Endodermal cell (in vitro differentiated cells): Measurements from ENCODE around the gene CCDC172. TPM values are rescaled to one million over a fixed set of nuclear protein-coding genes. Genes with fewer than 3 reads are reported as not detected.

ENCODE experiments used
- DNase-seq: peaks from one replicate; pipeline ENCODE4 v3.0.0-alpha.2; 2017
- H3K27ac ChIP-seq: 2 replicates; pipeline ENCODE4 v1.5.1; 2013; ENCODE audit warnings: mild to moderate bottlenecking, low read depth, low read length, moderate library complexity
- H3K27me3 ChIP-seq: 2 replicates; pipeline ENCODE4 v1.6.1; 2013; ENCODE audit warnings: mild to moderate bottlenecking, low read length, moderate library complexity; ENCODE audit not compliant: insufficient read depth, control insufficient read depth, poor library complexity, severe bottlenecking
- H3K36me3 ChIP-seq: 2 replicates; pipeline ENCODE4 v1.7.0; 2013; ENCODE audit warnings: mild to moderate bottlenecking, low read length, moderate library complexity; ENCODE audit not compliant: control insufficient read depth, insufficient read depth
- H3K4me1 ChIP-seq: one replicate; pipeline ENCODE4 v1.7.0; 2013; ENCODE audit warnings: low read length; ENCODE audit not compliant: control insufficient read depth, insufficient read depth
- H3K4me3 ChIP-seq: 2 replicates; pipeline ENCODE4 v1.5.1; 2013; ENCODE audit warnings: mild to moderate bottlenecking, low read length, moderate library complexity
- H3K9ac ChIP-seq: 2 replicates; pipeline ENCODE4 v1.6.1; 2013; ENCODE audit warnings: mild to moderate bottlenecking, low read length, moderate library complexity; ENCODE audit not compliant: poor library complexity, severe bottlenecking; ENCODE audit errors: extremely low read depth
- H3K9me3 ChIP-seq: 2 replicates; pipeline ENCODE4 v1.6.1; 2013; ENCODE audit warnings: mild to moderate bottlenecking, low read length, moderate library complexity; ENCODE audit not compliant: control insufficient read depth
- H3K27ac Mint-ChIP-seq: 2 replicates; pipeline ENCODE4 v1.8.0; 2020; ENCODE audit warnings: mixed read lengths
- H3K27me3 Mint-ChIP-seq: 2 replicates; pipeline ENCODE4 v1.8.0; 2021; ENCODE audit warnings: mild to moderate bottlenecking, mixed read lengths; ENCODE audit not compliant: insufficient read depth
- H3K36me3 Mint-ChIP-seq: 2 replicates; pipeline ENCODE4 v1.8.0; 2020; ENCODE audit warnings: low read depth, mixed read lengths
- H3K4me1 Mint-ChIP-seq: 2 replicates; pipeline ENCODE4 v1.8.0; 2020; ENCODE audit warnings: mixed read lengths
- H3K4me3 Mint-ChIP-seq: 2 replicates; pipeline ENCODE4 v1.8.0; 2020; ENCODE audit warnings: mild to moderate bottlenecking, moderate library complexity, mixed read lengths
- H3K9me3 Mint-ChIP-seq: 2 replicates; pipeline ENCODE4 v1.8.0; 2020; ENCODE audit warnings: mild to moderate bottlenecking, mixed read lengths
- CTCF ChIP-seq: fragments of 200-600 bp; sonication (generic); conservative IDR thresholded peaks from 2 replicates; pipeline ENCODE4 v1.5.0; 2021; ENCODE audit warnings: antibody characterized with exemption, mild to moderate bottlenecking
- WGBS, 2 experiments: methylation state at CpG; one replicate each; pipeline versions ENCODE4 v1.1.5 to v1.1.7; 2013; ENCODE audit warnings: missing lambda C conversion rate in 2 of 2, mixed read lengths in 1 of 2; ENCODE audit not compliant: insufficient coverage in 1 of 2, insufficient read length in 1 of 2; 5-methylcytosine and 5-hydroxymethylcytosine counted together
- total RNA-seq, 2 donors: library from RNA; stranded (reverse); fragmentation: NEBNext Ultra II Directional in 1 of 2; extraction: Animal tissue kit (Norgen Biotek cat#: 25700) in 1 of 2; gene quantifications; 2 replicates in 1 of 2; 3 replicates in 1 of 2; pipeline ENCODE4 v1.2.1, GENCODE V29; 2021

CCDC172 gene
- total RNA-seq, 2 donors from 2014 or later = 0.37 TPM; not detected in 1

DNA sequence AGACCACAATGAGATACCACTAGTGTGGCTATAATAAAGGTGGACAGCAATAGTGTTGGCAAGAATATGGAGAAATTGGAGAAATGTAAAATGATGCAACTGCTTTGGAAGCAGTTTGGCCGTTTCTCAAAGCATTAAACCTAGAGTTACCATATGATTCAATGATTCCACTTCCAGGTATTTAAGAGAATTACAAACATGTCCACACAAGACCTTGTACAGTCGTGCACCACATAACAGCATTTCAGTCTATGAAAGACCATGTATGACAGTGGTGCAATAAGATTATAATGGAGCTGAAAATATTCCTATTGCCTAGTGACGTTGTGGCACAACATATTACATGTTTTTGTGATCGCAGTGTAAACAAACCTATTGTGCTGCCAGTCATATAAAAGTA is 29.6 kb downstream of the CCDC172 start:
- no peak for DNase-seq
- H3K27ac Mint-ChIP-seq = no peak overlapping the region
- H3K4me3 Mint-ChIP-seq = no peak overlapping the region
- no peaks in the 10 kb centered on the region for H3K27me3 Mint-ChIP-seq
- Histone ChIP-seq H3K36me3 (no peaks in the 10 kb centered on the region), H3K27ac (no peak overlapping the region), H3K27me3 (no peaks in the 10 kb centered on the region), H3K9ac (no peak overlapping the region), H3K4me1 (no peaks in the 10 kb centered on the region), H3K4me3 (no peak overlapping the region), H3K9me3 (no peaks in the 10 kb centered on the region)
- no peaks in the 10 kb centered on the region for H3K9me3 Mint-ChIP-seq
- WGBS, 2 experiments = 83 to 96% methylated on average over 1 to 4 of the region's 4 CpGs
- no peak for TF ChIP-seq CTCF
- no peaks in the 10 kb centered on the region for H3K4me1 Mint-ChIP-seq
- no peaks in the 10 kb centered on the region for H3K36me3 Mint-ChIP-seq

GRCh38 chr10:116355341-116355740 is 31.1 kb downstream of the CCDC172 start:
- Histone ChIP-seq H3K9ac (no peak overlapping the region), H3K4me3 (no peak overlapping the region), H3K4me1 (no peaks in the 10 kb centered on the region), H3K36me3 (no peaks in the 10 kb centered on the region), H3K27ac (no peak overlapping the region), H3K27me3 (no peaks in the 10 kb centered on the region), H3K9me3 (no peaks in the 10 kb centered on the region)
- TF ChIP-seq CTCF = no peak
- no peak for DNase-seq
- no peaks in the 10 kb centered on the region for H3K9me3 Mint-ChIP-seq
- H3K4me1 Mint-ChIP-seq = no peaks in the 10 kb centered on the region
- H3K4me3 Mint-ChIP-seq = no peak overlapping the region
- H3K36me3 Mint-ChIP-seq = no peaks in the 10 kb centered on the region
- H3K27ac Mint-ChIP-seq = no peak overlapping the region
- WGBS, 2 experiments = 88% methylated on average over 2 of the region's 2 CpGs; no CpG with 5 or more reads in 1 of the 2 experiments
- H3K27me3 Mint-ChIP-seq = no peaks in the 10 kb centered on the region

- Histone ChIP-seq H3K4me3 (no peak overlapping the region), H3K27me3 (no peaks in the 10 kb centered on the region), H3K4me1 (no peaks in the 10 kb centered on the region), H3K36me3 (no peaks in the 10 kb centered on the region), H3K9ac (no peak overlapping the region), H3K27ac (no peak overlapping the region), H3K9me3 (no peaks in the 10 kb centered on the region)
- Mint-ChIP-seq H3K4me1 (no peaks in the 10 kb centered on the region), H3K36me3 (no peaks in the 10 kb centered on the region), H3K4me3 (no peak overlapping the region), H3K9me3 (no peaks in the 10 kb centered on the region), H3K27me3 (no peaks in the 10 kb centered on the region), H3K27ac (no peak overlapping the region)
- 88 to 92% methylated on average over 3 of the region's 4 CpGs for WGBS, 2 experiments
- DNase-seq = no peak
- no peak for TF ChIP-seq CTCF
Measured at GRCh38 chr10:116356833-116357232, 32.6 kb downstream of the CCDC172 start.
